NCI-H128 (cell line): ENCODE measurements around the gene CCL1.

Source experiments
- DNase-seq: peaks from one replicate; lab custom pipeline; 2025; ENCODE audit not compliant: unreplicated experiment; lab: John Stamatoyannopoulos, UW

CCL1 gene

GRCh38 chr17:34384271-34384670 is 21.2 kb upstream of the CCL1 start:
- no peak for DNase-seq

DNA sequence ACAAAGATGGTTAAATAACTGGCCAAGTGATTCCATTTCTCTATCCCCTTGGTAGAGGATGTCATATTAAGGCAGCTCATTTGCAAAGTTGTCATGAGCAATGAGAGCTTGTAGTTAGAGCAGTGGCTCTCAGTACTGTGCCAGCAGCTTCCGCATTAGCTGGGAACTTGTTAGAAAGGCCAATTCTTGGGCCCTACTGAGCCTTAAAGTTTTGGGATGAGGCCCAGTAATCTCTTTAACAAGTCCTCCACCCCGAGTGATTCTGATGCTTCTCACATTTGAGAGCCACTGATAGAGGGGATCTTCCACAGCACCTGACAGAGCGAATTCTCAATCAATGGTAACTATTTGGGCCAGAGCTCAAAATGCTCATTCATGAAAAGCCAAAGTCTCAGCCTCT is 20.2 kb upstream of the CCL1 start:
- no peak for DNase-seq

DNA sequence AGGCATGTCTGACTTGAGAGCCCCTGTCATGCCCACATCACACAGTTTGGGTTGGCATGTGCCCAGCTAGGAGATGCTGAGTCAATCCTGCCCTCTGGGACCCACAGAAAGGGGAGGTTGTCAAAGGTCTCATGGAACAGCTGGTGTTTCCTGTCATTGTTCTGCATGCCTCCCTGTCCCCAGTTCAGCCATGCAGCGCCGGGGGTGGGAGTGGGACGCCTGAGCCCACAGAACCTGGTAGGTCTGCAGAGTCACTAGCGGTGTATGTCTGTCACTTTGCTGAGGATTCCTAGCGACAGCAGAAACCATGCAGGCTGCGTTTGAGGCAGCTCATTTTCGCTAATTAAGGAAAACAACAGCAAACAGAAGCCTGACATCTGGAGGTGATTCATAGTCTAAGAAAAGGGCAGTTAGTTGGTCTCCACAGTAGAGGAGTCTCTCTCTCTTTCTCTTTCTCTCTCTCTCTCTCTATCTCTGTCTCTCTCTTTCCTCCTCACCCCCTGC is 19.6 kb upstream of the CCL1 start:
- DNase-seq = no peak

DNA sequence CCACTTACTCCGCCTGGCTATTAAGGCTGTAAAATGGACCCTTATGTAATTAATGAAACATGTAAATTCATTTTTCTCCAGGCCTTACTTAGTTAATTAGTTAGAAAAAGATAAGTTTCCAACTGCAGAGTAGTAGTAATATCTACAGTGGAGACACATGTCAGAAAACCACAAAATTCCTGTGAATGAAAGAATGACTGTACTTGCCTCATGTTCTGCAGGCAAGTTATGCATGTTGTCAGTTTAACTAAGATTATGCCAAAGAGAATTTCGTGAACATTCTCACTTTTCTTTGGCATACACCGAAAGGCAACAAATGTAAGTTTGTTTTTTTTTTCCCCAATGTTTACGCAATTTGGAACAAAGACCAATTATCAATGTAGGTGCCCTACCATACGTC is 16.8 kb upstream of the CCL1 start:
- DNase-seq = no peak

GRCh38 chr17:34378664-34379101 is 15.7 kb upstream of the CCL1 start:
- DNase-seq = no peak

- DNase-seq = no peak
Measured at GRCh38 chr17:34377078-34377823, 14.2 kb upstream of the CCL1 start.

DNA sequence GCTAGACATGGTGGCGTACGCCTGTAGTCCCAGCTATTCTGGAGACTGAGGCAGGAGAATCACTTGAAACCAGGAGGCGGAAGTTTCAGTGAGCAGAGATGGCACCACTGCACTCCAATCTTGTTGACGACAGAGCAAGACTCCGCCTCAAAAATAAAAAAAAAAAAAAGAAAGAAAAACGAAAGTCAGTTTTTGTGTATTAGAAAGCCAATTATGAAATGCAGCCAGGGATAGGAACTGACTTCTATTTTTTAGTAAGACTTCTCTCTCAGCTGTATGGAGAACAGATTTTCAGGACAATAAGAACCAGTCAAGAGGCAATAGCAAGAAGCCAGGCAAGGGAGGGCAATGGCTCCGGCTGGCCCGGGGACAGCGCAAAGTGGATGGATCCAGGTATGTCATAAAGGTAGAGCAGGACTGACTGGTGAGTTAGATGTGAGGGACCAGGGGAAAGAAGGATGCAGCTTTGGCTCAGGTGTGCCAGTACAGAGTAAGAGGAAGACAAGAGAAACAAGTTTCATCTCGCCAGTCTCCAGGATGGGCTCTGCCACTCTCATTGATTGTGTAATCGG is 12.5 kb upstream of the CCL1 start:
- DNase-seq = no peak

GRCh38 chr17:34374457-34374856 is 11.4 kb upstream of the CCL1 start:
- DNase-seq = peak; percentile 75

DNA sequence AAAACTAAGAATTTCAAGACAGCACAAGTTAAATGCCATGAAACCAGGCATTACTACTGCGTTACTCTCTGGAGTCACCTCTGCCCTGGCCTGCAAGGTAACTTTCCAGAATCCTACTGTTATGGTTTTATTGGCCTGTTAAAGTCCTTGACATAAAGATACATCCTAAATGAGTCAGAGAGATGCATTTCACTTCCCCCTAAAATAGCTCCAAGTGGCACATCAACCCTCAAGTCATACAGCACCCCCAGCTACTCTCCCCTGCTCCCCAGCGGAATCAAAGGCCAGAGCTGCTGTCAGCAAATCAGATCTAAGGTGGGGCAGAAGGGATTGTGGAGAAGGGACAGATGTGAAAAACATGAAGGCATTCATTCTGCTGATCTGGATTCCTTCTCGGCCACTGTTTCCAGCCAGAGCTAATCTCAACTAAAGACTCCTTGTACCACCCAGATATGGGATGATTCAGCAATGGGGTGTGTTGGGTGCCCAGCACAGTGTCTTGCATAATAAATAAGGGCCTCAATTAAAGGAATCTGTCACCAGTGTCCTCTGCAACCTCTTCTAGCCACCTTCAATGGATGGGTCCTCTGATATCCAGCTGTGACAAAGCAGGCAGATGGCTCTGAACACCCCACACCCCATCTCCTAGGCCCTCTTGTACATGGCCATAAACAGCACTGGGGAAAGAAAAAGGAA is 8.5 kb upstream of the CCL1 start:
- DNase-seq = no peak

DNA sequence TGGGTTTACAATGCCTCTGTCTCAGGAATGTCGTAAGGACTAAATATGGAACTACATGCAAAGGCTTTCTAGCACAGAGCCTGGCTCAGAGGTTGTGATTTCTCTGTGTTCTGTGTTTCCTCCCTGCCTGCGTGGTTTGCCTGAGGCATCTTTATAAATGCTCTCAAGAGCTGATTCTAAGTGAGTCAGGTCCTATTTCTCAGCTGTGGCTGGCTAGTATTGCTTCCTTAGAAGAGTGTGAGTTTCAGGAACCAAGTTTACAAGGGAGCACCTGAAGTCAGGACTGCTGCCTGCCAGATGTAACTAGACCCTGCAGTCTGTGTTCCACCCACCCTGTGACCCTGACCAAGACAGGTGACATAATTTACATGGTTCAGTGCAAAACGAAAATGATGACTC is 8.0 kb upstream of the CCL1 start:
- no peak for DNase-seq

GRCh38 chr17:34370376-34370996 is 7.5 kb upstream of the CCL1 start:
- DNase-seq = no peak

DNA sequence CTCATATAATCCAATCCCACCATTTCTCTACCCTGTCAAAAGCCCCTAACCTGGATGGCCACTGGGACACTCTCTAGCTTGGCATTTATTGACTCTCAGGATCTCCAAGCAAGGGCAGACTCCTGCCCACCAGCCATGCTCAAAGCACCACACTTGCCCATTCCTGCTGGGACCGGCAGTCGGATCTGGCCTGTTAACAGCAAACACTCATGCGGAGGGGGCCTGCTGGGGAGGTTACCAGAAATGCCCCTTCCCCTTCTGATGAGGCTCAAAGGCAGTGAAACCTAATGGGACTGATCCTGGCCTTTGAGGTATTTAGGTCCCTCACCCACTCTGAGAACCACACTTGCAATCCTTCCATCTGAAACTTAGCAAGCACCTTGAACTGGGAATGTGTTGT is 6.5 kb upstream of the CCL1 start:
- no peak for DNase-seq

GRCh38 chr17:34368946-34369500 is 6.0 kb upstream of the CCL1 start:
- DNase-seq = no peak

GRCh38 chr17:34368196-34368945 is 5.3 kb upstream of the CCL1 start:
- DNase-seq = no peak

DNA sequence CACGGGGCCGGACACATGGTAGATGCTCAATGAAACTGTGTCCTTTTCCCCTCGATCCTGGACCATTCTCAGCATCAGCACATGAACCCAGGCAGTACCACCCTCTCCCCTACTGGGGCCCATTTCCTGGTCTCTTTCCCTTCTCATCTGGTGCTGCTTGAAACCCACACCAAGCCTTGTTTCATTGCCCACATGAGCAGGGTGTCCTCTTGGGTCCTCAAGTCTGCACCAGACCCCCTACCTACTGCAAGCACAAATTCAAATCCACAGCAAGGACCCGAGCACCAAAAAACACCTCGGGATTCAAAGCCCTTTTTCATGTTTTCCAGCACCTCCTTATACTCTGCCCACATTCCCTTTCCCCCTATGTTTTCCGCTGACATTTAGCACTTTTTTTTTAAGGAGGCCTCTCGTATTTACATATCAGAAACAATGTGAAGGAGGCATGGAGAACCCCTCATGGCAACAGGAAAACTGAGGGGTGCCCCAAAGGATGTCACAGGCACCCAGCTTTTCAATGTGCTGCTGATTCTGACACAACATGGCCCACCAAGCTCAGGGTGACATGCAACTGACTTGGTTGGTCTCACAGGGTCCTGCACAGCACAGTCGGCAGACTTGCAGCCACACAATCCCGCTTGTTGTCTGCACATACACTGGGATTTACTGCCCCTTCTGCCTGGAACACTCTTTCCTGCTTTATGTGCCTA is 4.6 kb upstream of the CCL1 start:
- no peak for DNase-seq

DNA sequence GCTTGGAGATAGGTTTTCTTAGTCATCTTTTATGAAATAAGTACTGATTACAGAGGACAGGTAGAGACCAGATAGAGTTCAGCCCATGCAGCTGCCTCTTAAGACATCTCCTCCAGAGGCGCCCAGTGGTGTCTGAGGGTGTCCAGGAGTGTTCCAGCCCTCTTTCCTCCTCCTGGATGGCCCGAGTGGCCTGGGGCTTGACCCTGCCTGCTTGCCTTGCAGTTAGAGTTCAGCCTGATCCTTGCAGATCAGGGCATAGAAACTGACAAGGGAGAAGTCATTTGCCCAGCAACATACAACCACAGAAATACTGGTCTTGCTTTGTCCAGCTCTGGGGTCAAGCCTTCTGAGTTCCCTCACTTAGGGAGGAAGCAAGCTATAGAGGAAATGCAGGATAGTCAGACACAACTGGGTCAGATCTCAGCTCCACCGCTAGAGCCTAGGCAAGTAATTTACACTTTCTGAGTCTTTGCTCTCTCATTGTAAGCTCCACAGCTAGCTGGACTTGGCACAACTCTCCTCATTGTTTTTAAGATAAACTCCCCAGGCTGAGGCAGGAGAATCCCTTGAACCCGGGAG is 3.6 kb upstream of the CCL1 start:
- DNase-seq = no peak

- no peak for DNase-seq
Measured at GRCh38 chr17:34366010-34366409, 3.0 kb upstream of the CCL1 start.

DNA sequence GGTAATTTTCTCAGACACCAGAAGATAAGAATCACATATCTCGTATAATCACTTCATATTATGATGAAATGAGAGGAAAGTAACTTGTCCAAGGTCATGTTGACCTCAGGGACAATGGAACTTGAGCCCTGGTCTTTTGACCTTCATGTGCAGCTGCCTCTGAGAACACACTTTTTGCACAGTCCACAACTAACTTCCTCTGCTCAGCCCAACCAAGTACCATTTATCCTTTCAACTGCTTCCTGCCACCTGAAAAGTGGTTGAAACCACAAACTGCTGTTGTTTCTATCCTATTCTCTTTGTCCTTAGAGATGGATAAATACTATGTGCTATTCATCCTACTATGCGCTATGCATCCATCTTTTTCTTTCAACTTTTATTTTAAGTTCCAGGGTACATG is 2.3 kb upstream of the CCL1 start:
- no peak for DNase-seq

DNA sequence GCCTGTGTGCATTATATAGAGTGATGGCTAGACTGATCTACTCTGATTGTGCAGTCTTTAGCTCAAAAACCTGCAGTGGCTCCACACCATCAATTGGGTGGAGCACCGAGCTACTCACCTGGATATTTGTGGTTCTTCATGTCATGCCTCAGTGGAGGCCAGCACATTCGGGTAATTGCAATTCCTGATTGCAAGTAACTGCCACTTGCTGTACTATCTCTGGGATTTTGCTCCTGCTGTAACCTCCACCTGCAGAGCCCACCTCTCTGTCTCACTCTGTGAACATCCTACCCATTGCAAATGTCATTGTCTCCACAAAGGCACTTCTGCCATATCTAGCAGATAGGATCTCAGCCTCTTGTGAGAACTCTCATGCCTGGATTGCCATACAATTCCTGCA is 1.7 kb upstream of the CCL1 start:
- DNase-seq = no peak
